Caco-2 (cell line): Measurements from ENCODE around the gene MAPT. TPM values are rescaled to one million over a fixed set of nuclear protein-coding genes. Genes with fewer than 3 reads are reported as not detected.
"Not testable (repeated sequence)": the region's sequence is repeated elsewhere in the genome, so short reads cannot be mapped to it uniquely, and the experiment has no call there.

Experiments used
- BruUV-seq: library from RNA; stranded (reverse); fragments of 400-500 nt; replicated peaks from 2 replicates; lab custom pipeline; 2021; lab: Mats Ljungman, UMichigan
- CTCF ChIA-PET: fragments of 300-600 bp; sonication (Branson Sonifier 250); formaldehyde crosslinking; loops from one replicate; lab custom pipeline; 2022; ENCODE audit warnings: antibody characterized with exemption; lab: Charles Lee
- POLR2A ChIA-PET: fragments of 300-600 bp; sonication (Branson Sonifier 250); formaldehyde crosslinking; loops from one replicate; lab custom pipeline; 2022; ENCODE audit warnings: antibody characterized with exemption; lab: Charles Lee
- DNase-seq, 2 experiments: peaks; one replicate each; pipeline versions ENCODE4 v3.0.0 to v3.0.0-alpha.2; 2020 to 2022
- H3K27me3 ChIP-seq: replicated peaks from 2 replicates; pipeline ENCODE4 v1.6.0; 2011; ENCODE audit warnings: low read length; ENCODE audit not compliant: control insufficient read depth, insufficient read depth
- H3K36me3 ChIP-seq: 2 replicates; pipeline ENCODE4 v1.5.1; 2011; ENCODE audit warnings: low read length; ENCODE audit not compliant: control insufficient read depth, insufficient read depth
- H3K4me1 ChIP-seq: fragments of 250-450 bp; sonication (Bioruptor Pico); 2 replicates; pipeline ENCODE4 v1.5.1; 2020; ENCODE audit warnings: mild to moderate bottlenecking
- H3K4me3 ChIP-seq: 2 replicates; pipeline ENCODE4 v1.5.1; 2011; ENCODE audit warnings: low read depth, mild to moderate bottlenecking, control low read depth, low read length
- H3K9me3 ChIP-seq: fragments of 250-450 bp; sonication (Bioruptor Pico); 2 replicates; pipeline ENCODE4 v1.5.1; 2020; ENCODE audit warnings: mild to moderate bottlenecking, moderate library complexity
- H3K27ac Mint-ChIP-seq: one replicate; pipeline ENCODE4 v1.8.0; 2022; ENCODE audit warnings: mixed read lengths; ENCODE audit not compliant: unreplicated experiment
- H3K27me3 Mint-ChIP-seq: one replicate; pipeline ENCODE4 v1.8.0; 2022; ENCODE audit warnings: mixed read lengths; ENCODE audit not compliant: insufficient read depth, unreplicated experiment
- H3K36me3 Mint-ChIP-seq: one replicate; pipeline ENCODE4 v1.8.0; 2022; ENCODE audit warnings: mild to moderate bottlenecking, mixed read lengths; ENCODE audit not compliant: insufficient read depth, unreplicated experiment
- H3K4me1 Mint-ChIP-seq: one replicate; pipeline ENCODE4 v1.8.0; 2022; ENCODE audit warnings: low read depth, mixed read lengths; ENCODE audit not compliant: unreplicated experiment
- H3K4me3 Mint-ChIP-seq: one replicate; pipeline ENCODE4 v1.8.0; 2022; ENCODE audit warnings: mild to moderate bottlenecking, moderate library complexity, mixed read lengths; ENCODE audit not compliant: unreplicated experiment
- H3K9me3 Mint-ChIP-seq: one replicate; pipeline ENCODE4 v1.8.0; 2022; ENCODE audit warnings: mixed read lengths; ENCODE audit not compliant: unreplicated experiment
- intact Hi-C: fragments of 100-400 bp; cut with micrococcal nuclease; formaldehyde crosslinking; loops from one replicate; pipeline ENCODE4 v1.10.0; 2022; ENCODE audit not compliant: unreplicated experiment
- total RNA-seq: library from RNA; stranded (reverse); gene quantifications from 2 replicates; pipeline ENCODE4 v1.2.3, GENCODE V29; 2022
- TF ChIP-seq, protein P1 (sequence below), 2 experiments: fragments of 200-600 bp in 1 of 2; IDR thresholded peaks; 1 replicate in 1 of 2; 2 replicates in 1 of 2; pipeline versions ENCODE4 v1.5.1 to v1.8.0; 2011 to 2022; ENCODE audit warnings: antibody characterized with exemption in 1 of 2, control low read depth in 1 of 2, inconsistent platforms in 1 of 2, low read depth in 1 of 2, low read length in 1 of 2, mild to moderate bottlenecking in 1 of 2, moderate library complexity in 1 of 2; ENCODE audit not compliant: insufficient read depth in 1 of 2, severe bottlenecking in 1 of 2, unreplicated experiment in 1 of 2

MAPT gene
- total RNA-seq, 1 experiment from 2014 or later = 0.95 TPM

DNA sequence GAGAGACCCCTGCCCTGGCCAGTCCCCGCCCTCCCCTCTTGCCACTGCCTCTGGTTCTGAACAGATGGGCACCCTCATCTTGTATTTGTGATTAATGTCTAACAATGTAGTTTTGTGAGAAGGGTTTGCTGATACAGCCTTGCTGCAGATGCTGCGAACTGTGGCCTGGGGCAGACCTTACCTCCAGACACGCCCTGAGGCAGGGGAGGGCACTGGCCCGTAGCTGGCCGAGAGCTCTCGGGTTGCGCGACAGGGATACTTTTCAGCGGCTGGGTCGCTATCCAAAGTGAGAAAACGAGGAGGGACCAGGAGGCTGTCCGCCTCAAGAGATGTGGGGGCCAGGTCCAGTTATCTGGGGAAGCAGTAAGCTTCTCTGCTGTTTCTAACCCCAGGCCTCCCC, 126.6 kb downstream of the MAPT start:
- Histone ChIP-seq H3K4me3 (no peak overlapping the region), H3K36me3 (peaks cover 1% of the 10 kb centered on the region), H3K27me3 (no peaks in the 10 kb centered on the region), H3K4me1 (no peaks in the 10 kb centered on the region), H3K9me3 (no peaks in the 10 kb centered on the region)
- peaks cover 34% of the 10 kb centered on the region for H3K36me3 Mint-ChIP-seq
- ChIA-PET CTCF (interaction anchor here (0.6 to 1.0 kb wide), 2 partner anchors 15 to 23 kb away, joined by 3 to 4 read pairs; no protein-coding TSS in a partner anchor), POLR2A (no interaction called here)
- H3K4me3 Mint-ChIP-seq = no peak overlapping the region
- no peak overlapping the region for H3K27ac Mint-ChIP-seq
- no peaks in the 10 kb centered on the region for H3K27me3 Mint-ChIP-seq
- no peak for DNase-seq
- no TSS peak for BruUV-seq
- no peaks in the 10 kb centered on the region for H3K4me1 Mint-ChIP-seq
- intact Hi-C loops = no loop called here
- TF ChIP-seq, protein P1, sequence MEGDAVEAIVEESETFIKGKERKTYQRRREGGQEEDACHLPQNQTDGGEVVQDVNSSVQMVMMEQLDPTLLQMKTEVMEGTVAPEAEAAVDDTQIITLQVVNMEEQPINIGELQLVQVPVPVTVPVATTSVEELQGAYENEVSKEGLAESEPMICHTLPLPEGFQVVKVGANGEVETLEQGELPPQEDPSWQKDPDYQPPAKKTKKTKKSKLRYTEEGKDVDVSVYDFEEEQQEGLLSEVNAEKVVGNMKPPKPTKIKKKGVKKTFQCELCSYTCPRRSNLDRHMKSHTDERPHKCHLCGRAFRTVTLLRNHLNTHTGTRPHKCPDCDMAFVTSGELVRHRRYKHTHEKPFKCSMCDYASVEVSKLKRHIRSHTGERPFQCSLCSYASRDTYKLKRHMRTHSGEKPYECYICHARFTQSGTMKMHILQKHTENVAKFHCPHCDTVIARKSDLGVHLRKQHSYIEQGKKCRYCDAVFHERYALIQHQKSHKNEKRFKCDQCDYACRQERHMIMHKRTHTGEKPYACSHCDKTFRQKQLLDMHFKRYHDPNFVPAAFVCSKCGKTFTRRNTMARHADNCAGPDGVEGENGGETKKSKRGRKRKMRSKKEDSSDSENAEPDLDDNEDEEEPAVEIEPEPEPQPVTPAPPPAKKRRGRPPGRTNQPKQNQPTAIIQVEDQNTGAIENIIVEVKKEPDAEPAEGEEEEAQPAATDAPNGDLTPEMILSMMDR (IDR thresholded peaks at IDR 0.05; ENCODE audit: insufficient read depth in 1 of 2, low read depth in 1 of 2, low read length in 1 of 2, severe bottlenecking in 1 of 2, unreplicated experiment in 1 of 2) = no peak
- no peaks in the 10 kb centered on the region for H3K9me3 Mint-ChIP-seq

DNA sequence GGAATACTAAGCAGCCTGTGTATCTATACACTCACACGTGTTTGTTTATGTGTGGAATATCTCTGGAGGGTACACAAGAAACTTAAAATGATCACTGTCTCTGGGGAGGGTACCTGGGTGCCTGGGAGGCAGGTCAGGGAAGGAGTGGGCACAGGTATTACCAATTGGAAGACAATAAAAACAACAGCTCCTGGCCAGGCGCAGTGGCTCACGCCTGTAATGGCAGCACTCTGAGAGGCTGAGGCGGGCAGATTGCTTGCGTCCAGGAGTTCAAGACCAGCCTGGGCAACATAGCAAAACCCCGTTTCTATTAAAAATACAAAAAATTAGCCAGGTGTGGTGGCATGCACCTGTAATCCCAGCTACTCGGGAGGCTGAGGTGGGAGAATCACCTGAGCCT, 129.0 kb downstream of the MAPT start:
- CTCF ChIA-PET, H3K4me1 Mint-ChIP-seq, POLR2A ChIA-PET, H3K36me3 ChIP-seq, intact Hi-C loops, DNase-seq, BruUV-seq, H3K27me3 ChIP-seq, H3K9me3 Mint-ChIP-seq, H3K27ac Mint-ChIP-seq, H3K27me3 Mint-ChIP-seq, H3K4me3 Mint-ChIP-seq, H3K4me3 ChIP-seq, H3K4me1 ChIP-seq, H3K9me3 ChIP-seq: not testable (repeated sequence)
- peaks cover 58% of the 10 kb centered on the region for H3K36me3 Mint-ChIP-seq

DNA sequence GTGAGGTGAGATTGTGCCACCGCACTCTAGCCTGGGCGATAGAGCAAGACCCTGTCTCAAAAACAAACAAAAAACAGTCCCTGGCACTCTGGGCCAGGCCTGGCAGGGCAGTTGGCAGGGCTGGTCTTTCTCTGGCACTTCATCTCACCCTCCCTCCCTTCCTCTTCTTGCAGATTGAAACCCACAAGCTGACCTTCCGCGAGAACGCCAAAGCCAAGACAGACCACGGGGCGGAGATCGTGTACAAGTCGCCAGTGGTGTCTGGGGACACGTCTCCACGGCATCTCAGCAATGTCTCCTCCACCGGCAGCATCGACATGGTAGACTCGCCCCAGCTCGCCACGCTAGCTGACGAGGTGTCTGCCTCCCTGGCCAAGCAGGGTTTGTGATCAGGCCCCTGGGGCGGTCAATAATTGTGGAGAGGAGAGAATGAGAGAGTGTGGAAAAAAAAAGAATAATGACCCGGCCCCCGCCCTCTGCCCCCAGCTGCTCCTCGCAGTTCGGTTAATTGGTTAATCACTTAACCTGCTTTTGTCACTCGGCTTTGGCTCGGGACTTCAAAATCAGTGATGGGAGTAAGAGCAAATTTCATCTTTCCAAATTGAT, 129.5 kb downstream of the MAPT start:
- no peak for DNase-seq
- Mint-ChIP-seq H3K9me3 (no peaks in the 10 kb centered on the region), H3K4me1 (no peaks in the 10 kb centered on the region), H3K27ac (no peak overlapping the region), H3K4me3 (no peak overlapping the region), H3K36me3 (peaks cover 63% of the 10 kb centered on the region), H3K27me3 (no peaks in the 10 kb centered on the region)
- Histone ChIP-seq H3K36me3 (no peaks in the 10 kb centered on the region; the same call in 1 of the 2 replicates), H3K4me3 (no peak overlapping the region), H3K9me3 (no peaks in the 10 kb centered on the region), H3K27me3 (no peaks in the 10 kb centered on the region), H3K4me1 (no peaks in the 10 kb centered on the region)
- no TSS peak for BruUV-seq
- ChIA-PET CTCF (no interaction called here), POLR2A (interaction anchor here (0.6 kb wide), 1 partner anchor 652 kb away, joined by 3 read pairs; no protein-coding TSS in a partner anchor)
- TF ChIP-seq, protein P1 (IDR thresholded peaks at IDR 0.05; ENCODE audit: insufficient read depth in 1 of 2, low read depth in 1 of 2, low read length in 1 of 2, severe bottlenecking in 1 of 2, unreplicated experiment in 1 of 2) = no peak
- intact Hi-C loops = no loop called here
